ENCODE measurements around the gene NR2C2AP. TPM values are rescaled to one million over a fixed set of nuclear protein-coding genes. Genes with fewer than 3 reads are reported as not detected.

Gene NR2C2AP
- total RNA-seq, 3 donors from 2014 or later (not counting 1 experiment from before 2014, with no cell fraction given), result 14.7 to 16.7 (median 16.4) TPM

- no peaks in the 10 kb centered on the region for H3K27me3 Mint-ChIP-seq (ENCODE audit: low read depth in 2 of 2)
- TF ChIP-seq CTCF (IDR thresholded peaks at IDR 0.05), result no peak
- no peak overlapping the region for H3K4me3 Mint-ChIP-seq
- H3K4me3 ChIP-seq (ENCODE audit: low read length), result no peak overlapping the region
- DNase-seq (no peak), ATAC-seq (no peak)
- H3K27me3 ChIP-seq (ENCODE audit: control insufficient read depth, insufficient read depth, low read length), result no peaks in the 10 kb centered on the region
- 92% methylated on average over 6 of the region's 6 CpGs for WGBS (ENCODE audit: insufficient coverage)
- peaks cover 5% of the 10 kb centered on the region for H3K36me3 ChIP-seq (ENCODE audit: control insufficient read depth, insufficient read depth, low read length)
- H3K9me3 Mint-ChIP-seq, result peaks cover 0 to 3% of the 10 kb centered on the region in 2 donors
- H3K27ac ChIP-seq (ENCODE audit: low read length), result no peak overlapping the region
- no peaks in the 10 kb centered on the region for H3K36me3 Mint-ChIP-seq
- H3K4me1 Mint-ChIP-seq, result no peaks in the 10 kb centered on the region
- H3K4me1 ChIP-seq (ENCODE audit: control insufficient read depth, insufficient read depth, low read length), result peaks cover 3% of the 10 kb centered on the region
- no peak overlapping the region for H3K27ac Mint-ChIP-seq
- H3K9me3 ChIP-seq (ENCODE audit: control insufficient read depth, insufficient read depth, low read length), result no peaks in the 10 kb centered on the region
- intact Hi-C loops (cut with micrococcal nuclease), result no loop called here
These were observed 48.3 kb downstream of the NR2C2AP start for GRCh38 chr19:19154768-19155494.

- no peak overlapping the region for H3K27ac ChIP-seq (ENCODE audit: low read length)
- no peak for TF ChIP-seq CTCF (IDR thresholded peaks at IDR 0.05)
- intact Hi-C loops (cut with micrococcal nuclease), result no loop called here
- Mint-ChIP-seq H3K9me3 (peaks cover 0 to 3% of the 10 kb centered on the region in 2 donors), H3K4me3 (no peak overlapping the region), H3K36me3 (no peaks in the 10 kb centered on the region), H3K27ac (no peak overlapping the region), H3K27me3 (ENCODE audit: low read depth in 2 of 2) (no peaks in the 10 kb centered on the region), H3K4me1 (no peaks in the 10 kb centered on the region)
- peaks cover 3% of the 10 kb centered on the region for H3K4me1 ChIP-seq (ENCODE audit: control insufficient read depth, insufficient read depth, low read length)
- no peaks in the 10 kb centered on the region for H3K9me3 ChIP-seq (ENCODE audit: control insufficient read depth, insufficient read depth, low read length)
- WGBS (ENCODE audit: insufficient coverage), result 84% methylated on average over 12 of the region's 13 CpGs
- H3K4me3 ChIP-seq (ENCODE audit: low read length), result no peak overlapping the region
- H3K36me3 ChIP-seq (ENCODE audit: control insufficient read depth, insufficient read depth, low read length), result peaks cover 7% of the 10 kb centered on the region
- no peaks in the 10 kb centered on the region for H3K27me3 ChIP-seq (ENCODE audit: control insufficient read depth, insufficient read depth, low read length)
- DNase-seq, result no peak
- ATAC-seq, result no peak
These were observed 50.4 kb downstream of the NR2C2AP start for GRCh38 chr19:19152668-19153384.

DNA sequence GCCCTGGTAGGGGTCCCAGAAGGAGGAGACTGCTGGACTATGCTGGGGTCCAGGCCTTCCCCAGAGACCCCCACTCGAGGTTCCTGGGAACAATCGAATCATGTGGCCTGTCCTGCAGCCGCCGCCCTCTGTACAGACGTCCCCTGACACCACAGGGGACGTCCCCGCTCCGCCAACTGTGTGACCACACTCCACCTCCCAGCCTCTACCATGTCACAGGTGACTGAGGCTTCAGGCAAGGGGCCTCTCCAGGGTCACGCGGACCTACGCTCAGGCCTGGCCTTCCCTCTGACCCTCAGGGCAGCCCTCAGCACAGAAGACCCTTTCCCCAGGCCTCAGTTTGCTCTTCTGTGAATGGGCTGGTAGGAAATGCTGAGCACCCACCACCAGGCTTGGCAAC is 51.8 kb downstream of the NR2C2AP start:
- TF ChIP-seq CTCF (IDR thresholded peaks at IDR 0.05), result no peak
- H3K4me3 ChIP-seq (ENCODE audit: low read length), result no peak overlapping the region
- Mint-ChIP-seq H3K4me3 (no peak overlapping the region), H3K4me1 (no peaks in the 10 kb centered on the region), H3K27ac (peak overlapping the region in 1 of 2 donors; percentile 13), H3K27me3 (ENCODE audit: low read depth in 2 of 2) (no peaks in the 10 kb centered on the region), H3K36me3 (no peaks in the 10 kb centered on the region), H3K9me3 (peaks cover 0 to 3% of the 10 kb centered on the region in 2 donors)
- H3K27ac ChIP-seq (ENCODE audit: low read length), result no peak overlapping the region
- ATAC-seq (no peak), DNase-seq (no peak)
- 52% methylated on average over 11 of the region's 11 CpGs for WGBS (ENCODE audit: insufficient coverage)
- H3K4me1 ChIP-seq (ENCODE audit: control insufficient read depth, insufficient read depth, low read length), result peaks cover 3% of the 10 kb centered on the region
- H3K36me3 ChIP-seq (ENCODE audit: control insufficient read depth, insufficient read depth, low read length), result peaks cover 7% of the 10 kb centered on the region
- intact Hi-C loops (cut with micrococcal nuclease), result no loop called here
- no peaks in the 10 kb centered on the region for H3K9me3 ChIP-seq (ENCODE audit: control insufficient read depth, insufficient read depth, low read length)
- no peaks in the 10 kb centered on the region for H3K27me3 ChIP-seq (ENCODE audit: control insufficient read depth, insufficient read depth, low read length)

Other genes with a start within 250 kb of the NR2C2AP start
- 100 to 1,000 TPM; 220 to 237 (median 236) TPM for gene SUGP2, start 169.9 kb downstream of the NR2C2AP start, total RNA-seq
- 10 to 100 TPM; 19.3 to 21.2 (median 21.0) TPM for gene ARMC6, start 169.8 kb downstream of the NR2C2AP start, total RNA-seq
- 10 to 100 TPM; 34.6 to 50.3 (median 41.8) TPM for gene SLC25A42, start 139.4 kb downstream of the NR2C2AP start, total RNA-seq
- gene TMEM161A, start 64.9 kb downstream of the NR2C2AP start, total RNA-seq, result 10 to 100 TPM; 13.9 to 16.5 (median 14.2) TPM
- gene MEF2B, start 33.2 kb downstream of the NR2C2AP start, total RNA-seq, result 1 to 10 TPM; 4.7 to 7.0 (median 5.6) TPM
- 10 to 100 TPM; 28.2 to 42.4 (median 33.2) TPM for gene BORCS8, start 11.3 kb downstream of the NR2C2AP start, total RNA-seq
- 10 to 100 TPM; 50.1 to 67.5 (median 66.0) TPM for gene RFXANK, start 11.2 kb downstream of the NR2C2AP start, total RNA-seq
- gene NCAN, start 8.5 kb upstream of the NR2C2AP start, total RNA-seq, result not detected
- not detected for gene TM6SF2, start 69.9 kb upstream of the NR2C2AP start, total RNA-seq
- 10 to 100 TPM; 64.7 to 86.5 (median 75.8) TPM for gene SUGP1, start 117.1 kb upstream of the NR2C2AP start, total RNA-seq
- 100 to 1,000 TPM; 144 to 164 (median 151) TPM for gene MAU2, start 117.4 kb upstream of the NR2C2AP start, total RNA-seq
- 100 to 1,000 TPM; 209 to 232 (median 230) TPM for gene GATAD2A, start 202.3 kb upstream of the NR2C2AP start, total RNA-seq

Data from natural killer cell (primary cell).